CD14-positive monocyte (primary cell): Measurements from ENCODE around the gene DCAF8L2. TPM values are rescaled to one million over a fixed set of nuclear protein-coding genes. Genes with fewer than 3 reads are reported as not detected.

Experiments used
- DNase-seq, 3 donors: peaks; one replicate each; pipeline ENCODE4 v3.0.0-alpha.2; 2011 to 2022
- H2AFZ ChIP-seq: 2 replicates; pipeline ENCODE4 v1.6.0; 2012; ENCODE audit warnings: mild to moderate bottlenecking, low read depth, low read length, inconsistent platforms; ENCODE audit not compliant: insufficient read depth, poor library complexity, severe bottlenecking
- H3K27ac ChIP-seq, 2 donors: 1 replicate in 1 of 2; 2 replicates in 1 of 2; pipeline ENCODE4 v1.5.1; 2012 to 2013; ENCODE audit warnings: low read length in 2 of 2, control low read depth in 1 of 2, inconsistent platforms in 1 of 2, low read depth in 1 of 2, mild to moderate bottlenecking in 1 of 2
- H3K27me3 ChIP-seq, 2 donors: one replicate each; pipeline versions ENCODE4 v1.6.0 to v1.6.1; 2011 to 2013; ENCODE audit warnings: low read length in 2 of 2; ENCODE audit not compliant: control insufficient read depth in 2 of 2, insufficient read depth in 2 of 2
- H3K36me3 ChIP-seq, 2 donors: replicated peaks in 1 of 2; 1 replicate in 1 of 2; 2 replicates in 1 of 2; pipeline versions ENCODE4 v1.5.1 to v1.6.1; 2012 to 2013; ENCODE audit warnings: low read length in 2 of 2, control low read depth in 1 of 2, inconsistent platforms in 1 of 2, mild to moderate bottlenecking in 1 of 2; ENCODE audit not compliant: insufficient read depth in 2 of 2, control insufficient read depth in 1 of 2
- H3K4me1 ChIP-seq, 2 donors: 1 replicate in 1 of 2; 2 replicates in 1 of 2; pipeline versions ENCODE4 v1.5.1 to v1.6.1; 2012 to 2013; ENCODE audit warnings: low read length in 2 of 2, control low read depth in 1 of 2, inconsistent platforms in 1 of 2, mild to moderate bottlenecking in 1 of 2, moderate library complexity in 1 of 2; ENCODE audit not compliant: insufficient read depth in 2 of 2, control insufficient read depth in 1 of 2
- H3K4me2 ChIP-seq: replicated peaks from 2 replicates; pipeline ENCODE3; 2012; ENCODE audit warnings: low read length, moderate library complexity, mild to moderate bottlenecking; ENCODE audit not compliant: poor library complexity, severe bottlenecking; ENCODE audit errors: extremely low read depth
- H3K4me3 ChIP-seq, 3 experiments: fragments of 200-600 bp in 1 of 3; sonication (generic) in 1 of 3; replicated peaks in 1 of 3; 1 replicate in 2 of 3; 2 replicates in 1 of 3; pipeline ENCODE4 v1.5.1; 2011 to 2013; ENCODE audit warnings: low read length in 3 of 3, mild to moderate bottlenecking in 3 of 3, control low read depth in 2 of 3, low read depth in 2 of 3, inconsistent platforms in 1 of 3, moderate library complexity in 1 of 3
- H3K79me2 ChIP-seq: 2 replicates; pipeline ENCODE4 v1.6.0; 2012; ENCODE audit warnings: mild to moderate bottlenecking, control low read depth, inconsistent platforms, low read length, moderate library complexity; ENCODE audit not compliant: insufficient read depth
- H3K9ac ChIP-seq: 2 replicates; pipeline ENCODE4 v1.6.0; 2017; ENCODE audit warnings: low read length, mild to moderate bottlenecking; ENCODE audit not compliant: insufficient read depth, poor library complexity, severe bottlenecking
- H3K9me3 ChIP-seq, 2 donors: replicated peaks in 1 of 2; 1 replicate in 1 of 2; 2 replicates in 1 of 2; pipeline versions ENCODE4 v1.5.1 to v1.6.1; 2012 to 2013; ENCODE audit warnings: low read length in 2 of 2, control low read depth in 1 of 2; ENCODE audit not compliant: control insufficient read depth in 1 of 2, insufficient read depth in 1 of 2
- H4K20me1 ChIP-seq: 2 replicates; pipeline ENCODE4 v1.6.0; 2012; ENCODE audit warnings: mild to moderate bottlenecking, low read length, control low read depth, moderate library complexity; ENCODE audit not compliant: insufficient read depth
- H3K27ac Mint-ChIP-seq, 7 donors: one replicate each; pipeline ENCODE4 v1.8.0; 2020; ENCODE audit warnings: mild to moderate bottlenecking in 7 of 7, mixed read lengths in 7 of 7, moderate library complexity in 6 of 7, inconsistent platforms in 2 of 7
- H3K27me3 Mint-ChIP-seq, 3 donors: one replicate each; pipeline ENCODE4 v1.8.0; 2021 to 2022; ENCODE audit warnings: low read depth in 3 of 3, mild to moderate bottlenecking in 3 of 3, mixed read lengths in 3 of 3, moderate library complexity in 3 of 3, inconsistent platforms in 1 of 3
- H3K36me3 Mint-ChIP-seq, 2 donors: one replicate each; pipeline ENCODE4 v1.8.0; 2020; ENCODE audit warnings: mixed read lengths in 2 of 2, inconsistent platforms in 1 of 2, mild to moderate bottlenecking in 1 of 2
- H3K4me1 Mint-ChIP-seq: one replicate; pipeline ENCODE4 v1.8.0; 2020; ENCODE audit warnings: mild to moderate bottlenecking, mixed read lengths
- H3K4me3 Mint-ChIP-seq, 2 donors: one replicate each; pipeline ENCODE4 v1.8.0; 2020; ENCODE audit warnings: mild to moderate bottlenecking in 2 of 2, mixed read lengths in 2 of 2, moderate library complexity in 1 of 2
- H3K9me3 Mint-ChIP-seq, 7 donors: one replicate each; pipeline ENCODE4 v1.8.0; 2020 to 2022; ENCODE audit warnings: mixed read lengths in 7 of 7, mild to moderate bottlenecking in 6 of 7, moderate library complexity in 6 of 7, inconsistent platforms in 2 of 7
- CTCF ChIP-seq: fragments of 200-600 bp; IDR thresholded peaks from one replicate; pipeline ENCODE4 v1.8.0; 2022; ENCODE audit warnings: antibody characterized with exemption, mild to moderate bottlenecking
- WGBS: methylation state at CpG from one replicate; pipeline ENCODE4 v1.1.5; 2013; ENCODE audit warnings: missing lambda C conversion rate; ENCODE audit not compliant: insufficient coverage; 5-methylcytosine and 5-hydroxymethylcytosine counted together
- intact Hi-C, 2 donors: fragments of 100-400 bp; cut with micrococcal nuclease; formaldehyde crosslinking; loops; one replicate each; pipeline versions ENCODE4 v1.15.0 to v1.15.1; 2023
- polyA plus RNA-seq, 3 donors: library from polyadenylated mRNA; depleted of rRNA in 1 of 3; unstranded in 2 of 3; stranded (reverse) in 1 of 3; fragments of 300-500 nt in 2 of 3; fragments of >200 nt in 1 of 3; fragmentation: Illumina TruSeq in 2 of 3; gene quantifications; 1 replicate in 2 of 3; 2 replicates in 1 of 3; pipeline ENCODE4 v1.2.3, GENCODE V29; 2012 to 2021

The DCAF8L2 gene
- polyA plus RNA-seq, 3 donors = not detected

- intact Hi-C loops = no loop called here
- Histone ChIP-seq H3K27me3 (no peaks in the 10 kb centered on the region), H3K36me3 (no peaks in the 10 kb centered on the region), H2AFZ (no peak overlapping the region), H3K9me3 (no peaks in the 10 kb centered on the region), H3K27ac (no peak overlapping the region), H3K79me2 (no peaks in the 10 kb centered on the region), H4K20me1 (no peaks in the 10 kb centered on the region), H3K4me2 (no peak overlapping the region), H3K4me1 (no peaks in the 10 kb centered on the region), H3K4me3 (no peak overlapping the region), H3K9ac (no peak overlapping the region)
- TF ChIP-seq CTCF = no peak
- no peak overlapping the region for H3K27ac Mint-ChIP-seq
- no peak for DNase-seq
- no peaks in the 10 kb centered on the region for H3K4me1 Mint-ChIP-seq
- no peak overlapping the region for H3K4me3 Mint-ChIP-seq
- no peaks in the 10 kb centered on the region for H3K27me3 Mint-ChIP-seq
- H3K9me3 Mint-ChIP-seq = peaks cover 0 to 2% (median 0%) of the 10 kb centered on the region in 7 donors
- H3K36me3 Mint-ChIP-seq = no peaks in the 10 kb centered on the region
Measured at GRCh38 chrX:27767387-27767786, 177.2 kb downstream of the DCAF8L2 start.

GRCh38 chrX:27775984-27776383 lies 185.8 kb downstream of the DCAF8L2 start:
- H3K9me3 Mint-ChIP-seq = peaks cover 0 to 2% (median 0%) of the 10 kb centered on the region in 7 donors
- Histone ChIP-seq H3K4me1 (no peaks in the 10 kb centered on the region), H3K9me3 (no peaks in the 10 kb centered on the region), H2AFZ (no peak overlapping the region), H4K20me1 (no peaks in the 10 kb centered on the region), H3K36me3 (no peaks in the 10 kb centered on the region), H3K9ac (no peak overlapping the region), H3K4me2 (no peak overlapping the region), H3K4me3 (no peak overlapping the region), H3K27ac (no peak overlapping the region), H3K27me3 (no peaks in the 10 kb centered on the region), H3K79me2 (no peaks in the 10 kb centered on the region)
- TF ChIP-seq CTCF = no peak
- H3K36me3 Mint-ChIP-seq = no peaks in the 10 kb centered on the region
- intact Hi-C loops = no loop called here
- no peaks in the 10 kb centered on the region for H3K27me3 Mint-ChIP-seq
- H3K27ac Mint-ChIP-seq = no peak overlapping the region
- no peak overlapping the region for H3K4me3 Mint-ChIP-seq
- no peaks in the 10 kb centered on the region for H3K4me1 Mint-ChIP-seq
- DNase-seq = no peak
- no CpG with 5 or more reads among the region's 2 CpGs for WGBS
